ENCODE measurements around the gene ELMO1.

GRCh38 chr7:37097276-37097675, 351.4 kb downstream of the ELMO1 start:
- no peak for TF ChIP-seq POLR2A (IDR thresholded peaks at IDR 0.05)
- TF ChIP-seq CTCF (IDR thresholded peaks at IDR 0.05): peak in 6 of 7 experiments; percentile 12 to 49 (median 24)

Data from body of pancreas (tissue), 4 donors.